K562 (cell line): Measurements from ENCODE around the gene FAM90A26.
"Not testable (repeated sequence)": the region's sequence is repeated elsewhere in the genome, so short reads cannot be mapped to it uniquely, and the experiment has no call there.

Source experiments
- BRF1 ChIP-seq: IDR thresholded peaks from 3 replicates; pipeline ENCODE4 v1.6.1; 2011; ENCODE audit warnings: borderline replicate concordance, mild to moderate bottlenecking; ENCODE audit not compliant: insufficient read length; ENCODE audit errors: extremely low read depth
- EP300 ChIP-seq: IDR thresholded peaks from 2 replicates; pipeline ENCODE4 v1.6.1; 2012; ENCODE audit warnings: low read length, improper control_type of control experiment
- FOXA3 ChIP-seq, 2 experiments: fragments of 450-650 bp in 1 of 2; sonication (generic) in 1 of 2; formaldehyde crosslinking; IDR thresholded peaks in 1 of 2; conservative IDR thresholded peaks in 1 of 2; 2 replicates each; pipeline versions ENCODE4 v1.4.0 to v1.8.0; 2020 to 2022; ENCODE audit warnings: mild to moderate bottlenecking in 2 of 2, missing genetic modification reagents in 1 of 2
- HDAC6 ChIP-seq: IDR thresholded peaks from 2 replicates; pipeline ENCODE4 v1.6.1; 2012; ENCODE audit warnings: low read depth, mild to moderate bottlenecking, control low read depth, inconsistent platforms, low read length, moderate library complexity
- MAFF ChIP-seq: IDR thresholded peaks from 2 replicates; pipeline ENCODE4 v1.6.1; 2012; ENCODE audit warnings: low read length, improper control_type of control experiment
- MED1 ChIP-seq: sonication (generic); formaldehyde crosslinking; IDR thresholded peaks from 2 replicates; pipeline ENCODE4 v1.8.1; 2023; ENCODE audit warnings: missing genetic modification reagents, borderline replicate concordance
- SMAD1 ChIP-seq: fragments of 150-350 bp; IDR thresholded peaks from 2 replicates; pipeline ENCODE4 v1.6.1; 2014; ENCODE audit warnings: low read length, low read depth; ENCODE audit not compliant: partially characterized antibody
- ZNF274 ChIP-seq: IDR thresholded peaks from 2 replicates; pipeline ENCODE4 v1.6.1; 2011; ENCODE audit warnings: low read depth, mild to moderate bottlenecking, low read length, moderate library complexity, borderline replicate concordance
- ZNF668 ChIP-seq: fragments of 250-450 bp; sonication (Bioruptor Pico); IDR thresholded peaks from 2 replicates; pipeline ENCODE4 v1.8.0; 2022; ENCODE audit warnings: mild to moderate bottlenecking, inconsistent platforms

- TF ChIP-seq ZNF274; ZNF668 (CRISPR knock-in tag); FOXA3 (CRISPR knock-in tag; conservative IDR thresholded peaks at IDR 0.05 in 1 of 2, IDR thresholded peaks at IDR 0.05 in 1 of 2); BRF1; MED1 (CRISPR knock-in tag); EP300; MAFF; SMAD1; HDAC6: not testable (repeated sequence)
These were observed 27.4 kb upstream of the FAM90A26 start for GRCh38 chr4:9142786-9143185.
